A549 (cell line): ENCODE results near the gene PLXNA1. TPM values are rescaled to one million over a fixed set of nuclear protein-coding genes. Genes with fewer than 3 reads are reported as not detected.
A peak's percentile ranks its signal among the peaks of the same experiment; 100 is the strongest.

Experiments
- ATAC-seq, 2 experiments: fragments of 200-7000 bp in 1 of 2; fragments of >200 bp in 1 of 2; cut with Nextera tagmentation in 1 of 2; cut with Tn5 transposase in 1 of 2; 3 replicates each; pipeline versions ENCODE4 v1.8.0 to v1.9.1; 2018 to 2020; ENCODE audit warnings: mild to moderate bottlenecking in 1 of 2, moderate library complexity in 1 of 2
- CTCF ChIA-PET: fragments of 300-600 bp; sonication (Branson Sonifier 250); formaldehyde crosslinking; extraction: SDS; loops from one replicate; lab custom pipeline; 2021; ENCODE audit warnings: antibody characterized with exemption, inconsistent platforms; lab: Yijun Ruan, JAX
- POLR2A ChIA-PET: fragments of 350-600 bp; formaldehyde crosslinking; extraction: SDS; loops from one replicate; lab custom pipeline; 2021; ENCODE audit warnings: antibody characterized with exemption, inconsistent platforms; lab: Yijun Ruan, JAX
- DNase-seq, 2 experiments: peaks; one replicate each; pipeline versions ENCODE4 v3.0.0 to v3.0.0-alpha.2; 2011 to 2016; ENCODE audit warnings: low read depth in 1 of 2, low spot score in 1 of 2
- FAIRE-seq: peaks from 2 replicates; lab custom pipeline; 2011; peaks lifted over from hg19 to GRCh38; lab: Jason Lieb, UNC
- H3K27ac ChIP-seq, 2 experiments: fragments of >200 bp; sonication (Bioruptor Twin); formaldehyde crosslinking; 3 replicates each; pipeline ENCODE4 v1.5.1; 2016 to 2017
- H3K4me1 ChIP-seq: fragments of >200 bp; sonication (Bioruptor Twin); formaldehyde crosslinking; 3 replicates; pipeline ENCODE4 v1.6.1; 2016
- H3K4me2 ChIP-seq: fragments of >200 bp; sonication (Bioruptor Twin); formaldehyde crosslinking; 3 replicates; pipeline ENCODE4 v1.6.1; 2016
- H3K4me3 ChIP-seq: fragments of >200 bp; sonication (Bioruptor Twin); formaldehyde crosslinking; 3 replicates; pipeline ENCODE4 v1.5.1; 2016
- H3K9me3 ChIP-seq: fragments of >200 bp; sonication (Bioruptor Twin); formaldehyde crosslinking; 3 replicates; pipeline ENCODE4 v1.6.1; 2016
- BCL3 ChIP-seq: fragments of >200 bp; sonication (Bioruptor Twin); formaldehyde crosslinking; IDR thresholded peaks from 3 replicates; pipeline ENCODE4 v1.6.1; 2016
- CEBPB ChIP-seq, 2 experiments: fragments of >200 bp in 1 of 2; sonication (Bioruptor Twin) in 1 of 2; formaldehyde crosslinking in 1 of 2; IDR thresholded peaks; 2 replicates each; pipeline ENCODE4 v1.6.1; 2012 to 2016
- CHD4 ChIP-seq: fragments of 200-600 bp; sonication (generic); IDR thresholded peaks from 2 replicates; pipeline ENCODE4 v1.6.1; 2016; ENCODE audit warnings: antibody characterized with exemption, mild to moderate bottlenecking, borderline replicate concordance
- EP300 ChIP-seq, 2 experiments: fragments of >200 bp; sonication (Bioruptor Twin); formaldehyde crosslinking; IDR thresholded peaks; 2 replicates in 1 of 2; 3 replicates in 1 of 2; pipeline ENCODE4 v1.6.1; 2016 to 2017
- ESRRA ChIP-seq: fragments of 150-350 bp; IDR thresholded peaks from 2 replicates; pipeline ENCODE4 v1.6.1; 2014; ENCODE audit warnings: mild to moderate bottlenecking, low read length, borderline replicate concordance
- FOSB ChIP-seq: fragments of 250-450 bp; sonication (Bioruptor Pico); IDR thresholded peaks from 2 replicates; pipeline ENCODE4 v1.5.0; 2020; ENCODE audit warnings: mild to moderate bottlenecking, moderate library complexity
- GATA3 ChIP-seq: IDR thresholded peaks from 2 replicates; pipeline ENCODE4 v1.6.1; 2012; ENCODE audit warnings: borderline replicate concordance
- HDAC2 ChIP-seq: fragments of 200-600 bp; sonication (generic); IDR thresholded peaks from 2 replicates; pipeline ENCODE4 v1.6.1; 2016
- HMGXB4 ChIP-seq: fragments of 250-450 bp; sonication (Bioruptor Pico); IDR thresholded peaks from 2 replicates; pipeline ENCODE4 v1.5.0; 2021; ENCODE audit warnings: mild to moderate bottlenecking, moderate library complexity, borderline replicate concordance
- JUNB ChIP-seq: fragments of >200 bp; sonication (Bioruptor Twin); formaldehyde crosslinking; IDR thresholded peaks from 2 replicates; pipeline ENCODE4 v1.6.1; 2016
- KDM1A ChIP-seq: fragments of 200-600 bp; sonication (generic); IDR thresholded peaks from 2 replicates; pipeline ENCODE4 v1.6.1; 2016; ENCODE audit warnings: low read depth, mild to moderate bottlenecking
- MAZ ChIP-seq: fragments of 150-350 bp; IDR thresholded peaks from 2 replicates; pipeline ENCODE4 v1.6.1; 2014; ENCODE audit warnings: antibody characterized with exemption, low read depth, low read length, borderline replicate concordance
- NFE2L2 ChIP-seq: fragments of 150-350 bp; conservative IDR thresholded peaks from 2 replicates; pipeline ENCODE4 v1.6.1; 2014; ENCODE audit warnings: low read length
- NR3C1 ChIP-seq: fragments of >200 bp; sonication (Bioruptor Twin); formaldehyde crosslinking; IDR thresholded peaks from 3 replicates; pipeline ENCODE4 v1.6.1; 2017
- POLR2A ChIP-seq: IDR thresholded peaks from 2 replicates; pipeline ENCODE4 v1.6.1; 2012; ENCODE audit warnings: mild to moderate bottlenecking, low read length
- POLR2AphosphoS2 ChIP-seq: conservative IDR thresholded peaks from 2 replicates; pipeline ENCODE4 v1.6.1; 2012; ENCODE audit warnings: low read length, improper control_type of control experiment, inconsistent platforms
- RCOR1 ChIP-seq: fragments of 150-350 bp; IDR thresholded peaks from 2 replicates; pipeline ENCODE4 v1.6.1; 2014; ENCODE audit warnings: antibody characterized with exemption, low read length, low read depth
- RFX5 ChIP-seq: fragments of 450-650 bp; IDR thresholded peaks from 2 replicates; pipeline ENCODE4 v1.7.1; 2014; ENCODE audit warnings: antibody characterized with exemption, mild to moderate bottlenecking, moderate library complexity
- USF2 ChIP-seq: fragments of 450-650 bp; IDR thresholded peaks from 2 replicates; pipeline ENCODE4 v1.6.1; 2014; ENCODE audit warnings: antibody characterized with exemption
- ZC3H11A ChIP-seq: fragments of 450-650 bp; IDR thresholded peaks from 2 replicates; pipeline ENCODE4 v1.6.1; 2014; ENCODE audit warnings: antibody characterized with exemption, mild to moderate bottlenecking
- ZNF302 ChIP-seq: fragments of 250-450 bp; sonication (Bioruptor Pico); IDR thresholded peaks from 2 replicates; pipeline ENCODE4 v1.9.0; 2021; ENCODE audit warnings: inconsistent platforms, mild to moderate bottlenecking, moderate library complexity
- ZSCAN20 ChIP-seq: fragments of 250-450 bp; sonication (Bioruptor Pico); IDR thresholded peaks from 2 replicates; pipeline ENCODE4 v1.8.0; 2022; ENCODE audit warnings: mild to moderate bottlenecking, moderate library complexity
- WGBS: methylation state at CpG from one replicate; pipeline ENCODE4 v1.1.6; 2017; ENCODE audit errors: missing lambda C conversion rate; 5-methylcytosine and 5-hydroxymethylcytosine counted together
- polyA plus RNA-seq, 4 experiments: library from polyadenylated mRNA; depleted of rRNA in 3 of 4; stranded (reverse); fragments of >200 nt; fragmentation: RNase III in 1 of 4; extraction: RNeasy Plus Mini Kit Qiagen cat#74134 plus additional on column Dnase treatment in 1 of 4; gene quantifications; 2 replicates in 3 of 4; 3 replicates in 1 of 4; pipeline ENCODE4 v1.2.3, GENCODE V29; 2011 to 2017

Gene PLXNA1
- polyA plus RNA-seq, 2 of the 4 experiments (the other 2 are of a cell fraction) = 9.1 to 16.3 TPM

- H3K27ac ChIP-seq = peak overlapping the region in 1 of 2 experiments; percentile 73; a peak in 3 of 6 replicates
These were observed 22.3 kb upstream of the PLXNA1 start for GRCh38 chr3:126960604-126960995.

GRCh38 chr3:126961191-126961790, 21.6 kb upstream of the PLXNA1 start:
- no peaks in the 10 kb centered on the region for H3K9me3 ChIP-seq
- POLR2A ChIA-PET = no interaction called here
- ATAC-seq = no peak
- H3K4me2 ChIP-seq = no peak overlapping the region
- no peak overlapping the region; a peak in 1 of 6 replicates for H3K27ac ChIP-seq
- no peak overlapping the region for H3K4me3 ChIP-seq
- CTCF ChIA-PET = interaction anchor here (0.6 to 4.6 kb wide), 4 partner anchors 20 to 234 kb away, joined by 3 to 39 read pairs (median 4); partner anchors contain the start of gene PLXNA1
- FAIRE-seq = no peak
- WGBS = 88% methylated on average over 4 of the region's 8 CpGs
- TF ChIP-seq KDM1A = no peak
- H3K4me1 ChIP-seq = peaks cover 18% of the 10 kb centered on the region
- DNase-seq = no peak

More at GRCh38 chr3:126960604-126960995, 22.3 kb upstream of the PLXNA1 start:
- FAIRE-seq (no peak), ATAC-seq (peak in 1 of 2 experiments; percentile 28; a peak in 3 of 6 replicates), DNase-seq (no peak)
- WGBS = 86% methylated on average over 16 of the region's 17 CpGs
- ChIA-PET CTCF (interaction anchor here (0.8 to 4.6 kb wide), 5 partner anchors 20 to 208 kb away, joined by 3 to 39 read pairs (median 3); partner anchors contain the start of gene PLXNA1), POLR2A (no interaction called here)
- Histone ChIP-seq H3K4me1 (peaks cover 18% of the 10 kb centered on the region), H3K9me3 (no peaks in the 10 kb centered on the region), H3K4me3 (no peak overlapping the region), H3K4me2 (peak overlapping the region; percentile 37; the same call in 1 of the 3 replicates)
- TF ChIP-seq RCOR1 = no peak
- no peak for TF ChIP-seq POLR2A
- no peak for TF ChIP-seq MAZ
- no peak for TF ChIP-seq NR3C1
- no peak for TF ChIP-seq HMGXB4 (CRISPR knock-in tag)
- TF ChIP-seq NFE2L2 = no peak

GRCh38 chr3:126961791-126962461, 21.0 kb upstream of the PLXNA1 start:
- DNase-seq (no peak), ATAC-seq (no peak), FAIRE-seq (no peak)
- ChIA-PET CTCF (interaction anchor here (0.6 to 4.6 kb wide), 4 partner anchors 19 to 235 kb away, joined by 3 to 39 read pairs (median 6); partner anchors contain the start of gene PLXNA1), POLR2A (no interaction called here)
- peaks cover 18% of the 10 kb centered on the region for H3K4me1 ChIP-seq
- no peak overlapping the region for H3K27ac ChIP-seq
- no peak overlapping the region for H3K4me2 ChIP-seq
- TF ChIP-seq HMGXB4 (CRISPR knock-in tag) = no peak
- TF ChIP-seq ZSCAN20 (CRISPR knock-in tag) = no peak
- no peak for TF ChIP-seq BCL3
- TF ChIP-seq POLR2AphosphoS2 = no peak
- TF ChIP-seq FOSB = no peak
- TF ChIP-seq ESRRA = no peak
- TF ChIP-seq ZC3H11A = no peak
- TF ChIP-seq CEBPB (IDR thresholded peaks at IDR 0.05) = no peak
- TF ChIP-seq CHD4 = no peak
- TF ChIP-seq GATA3 = no peak
- TF ChIP-seq ZNF302 = no peak
- no peak for TF ChIP-seq RFX5
- TF ChIP-seq JUNB = no peak
- no peak for TF ChIP-seq KDM1A
- TF ChIP-seq HDAC2 = no peak
- TF ChIP-seq EP300 (IDR thresholded peaks at IDR 0.05) = no peak
- TF ChIP-seq USF2 = no peak
- WGBS = 97% methylated on average over 6 of the region's 11 CpGs
- no peak overlapping the region for H3K4me3 ChIP-seq
- H3K9me3 ChIP-seq = no peaks in the 10 kb centered on the region
